K562 (cell line): ENCODE data around the gene G6PC3. TPM values are rescaled to one million over a fixed set of nuclear protein-coding genes. Genes with fewer than 3 reads are reported as not detected.
A peak's percentile ranks its signal among the peaks of the same experiment; 100 is the strongest.

Experiments used
- BCOR ChIP-seq: fragments of 450-650 bp; IDR thresholded peaks from 2 replicates; pipeline ENCODE4 v1.6.1; 2016
- BHLHE40 ChIP-seq: IDR thresholded peaks from 2 replicates; pipeline ENCODE4 v1.6.1; 2011; ENCODE audit warnings: low read length, improper control_type of control experiment
- CEBPG ChIP-seq, 3 experiments: fragments of 200-800 bp in 1 of 3; sonication (Bioruptor generic) in 1 of 3; sonication (generic) in 1 of 3; formaldehyde crosslinking in 1 of 3; IDR thresholded peaks in 2 of 3; conservative IDR thresholded peaks in 1 of 3; 2 replicates each; pipeline versions ENCODE4 v1.6.1 to v1.8.0; 2016 to 2022; ENCODE audit warnings: missing compliant biosample characterization in 2 of 3, missing genetic modification characterization in 2 of 3, mild to moderate bottlenecking in 1 of 3, missing genetic modification reagents in 1 of 3
- CREB1 ChIP-seq, 2 experiments: sonication (generic) in 1 of 2; formaldehyde crosslinking in 1 of 2; IDR thresholded peaks; 2 replicates each; pipeline versions ENCODE4 v1.6.1 to v1.8.0; 2012 to 2022; ENCODE audit warnings: inconsistent platforms in 1 of 2, mild to moderate bottlenecking in 1 of 2, missing genetic modification reagents in 1 of 2, moderate library complexity in 1 of 2
- E4F1 ChIP-seq: fragments of 250-450 bp; sonication (Bioruptor Pico); IDR thresholded peaks from 2 replicates; pipeline ENCODE4 v1.5.0; 2021; ENCODE audit warnings: mild to moderate bottlenecking, borderline replicate concordance
- ETV6 ChIP-seq, 3 experiments: fragments of 150-350 bp in 1 of 3; sonication (generic) in 1 of 3; formaldehyde crosslinking in 1 of 3; IDR thresholded peaks; 2 replicates each; pipeline versions ENCODE4 v1.6.1 to v1.8.0; 2014 to 2022; ENCODE audit warnings: borderline replicate concordance in 2 of 3, low read depth in 2 of 3, antibody characterized with exemption in 1 of 3, low read length in 1 of 3, mild to moderate bottlenecking in 1 of 3, missing genetic modification reagents in 1 of 3
- HSF4 ChIP-seq: fragments of 250-450 bp; sonication (Bioruptor Pico); IDR thresholded peaks from 2 replicates; pipeline ENCODE4 v2.1.2; 2022; ENCODE audit warnings: mild to moderate bottlenecking, moderate library complexity, borderline replicate concordance
- SETDB1 ChIP-seq: IDR thresholded peaks from one replicate; pipeline ENCODE4 v1.6.1; 2012; ENCODE audit warnings: low read length, control low read depth, inconsistent platforms
- SIRT6 ChIP-seq: IDR thresholded peaks from one replicate; pipeline ENCODE4 v1.6.1; 2012; ENCODE audit warnings: low read depth, mild to moderate bottlenecking, control low read depth, inconsistent platforms, low read length, moderate library complexity
- SMARCC2 ChIP-seq: fragments of 450-650 bp; IDR thresholded peaks from 2 replicates; pipeline ENCODE4 v1.6.1; 2017; ENCODE audit warnings: antibody characterized with exemption, moderate library complexity, mild to moderate bottlenecking, low read depth
- ZBTB8A ChIP-seq: fragments of 450-650 bp; IDR thresholded peaks from 2 replicates; pipeline ENCODE4 v1.6.1; 2018; ENCODE audit warnings: mild to moderate bottlenecking, moderate library complexity; ENCODE audit not compliant: partially characterized antibody
- ZNF143 ChIP-seq: sonication (generic); formaldehyde crosslinking; IDR thresholded peaks from 2 replicates; pipeline ENCODE4 v1.9.0; 2022; ENCODE audit warnings: mild to moderate bottlenecking, missing genetic modification reagents
- ZNF224 ChIP-seq: sonication (generic); formaldehyde crosslinking; IDR thresholded peaks from 2 replicates; pipeline ENCODE4 v1.8.0; 2022; ENCODE audit warnings: mild to moderate bottlenecking, missing genetic modification reagents
- ZNF347 ChIP-seq: fragments of 450-650 bp; formaldehyde crosslinking; IDR thresholded peaks from 2 replicates; pipeline ENCODE4 v1.4.0; 2020; ENCODE audit warnings: low read depth, mild to moderate bottlenecking, moderate library complexity
- ZNF354B ChIP-seq: fragments of 250-450 bp; sonication (Bioruptor Pico); IDR thresholded peaks from 2 replicates; pipeline ENCODE4 v1.4.0; 2020
- ZNF77 ChIP-seq: fragments of 250-450 bp; sonication (Bioruptor Pico); IDR thresholded peaks from 2 replicates; pipeline ENCODE4 v1.5.0; 2020
- polyA plus RNA-seq, 8 experiments: library from polyadenylated mRNA; depleted of rRNA in 4 of 8; stranded (reverse) in 5 of 8; unstranded in 3 of 8; fragments of >200 nt; fragmentation: Nextera tagmentation in 2 of 8; fragmentation: Illumina TruSeq in 1 of 8; extraction: Ambion mirVana in 2 of 8; extraction: Trizol in 1 of 8; gene quantifications; 2 replicates each; pipeline versions ENCODE4 v1.2.1 to v1.2.3, GENCODE V29; 2011 to 2014; ENCODE audit warnings: inconsistent platforms in 1 of 8, missing spikeins in 1 of 8
- total RNA-seq, 7 experiments: library from RNA; depleted of rRNA in 6 of 7; stranded (reverse); fragments of >200 nt in 6 of 7; fragmentation: Illumina TruSeq in 2 of 7; extraction: Trizol in 2 of 7; gene quantifications; 2 replicates each; pipeline versions ENCODE4 v1.2.1 to v1.2.3, GENCODE V29; 2011 to 2021; ENCODE audit warnings: low replicate concordance in 1 of 7
- TF ChIP-seq, protein P1 (sequence below): fragments of 450-650 bp; IDR thresholded peaks from 2 replicates; pipeline ENCODE4 v1.6.1; 2017; ENCODE audit warnings: antibody characterized with exemption, mild to moderate bottlenecking
- TF ChIP-seq, protein P2 (sequence below): sonication (generic); formaldehyde crosslinking; IDR thresholded peaks from 2 replicates; pipeline ENCODE4 v1.4.0; 2020; ENCODE audit warnings: mild to moderate bottlenecking, missing genetic modification reagents

Gene G6PC3
- total and polyA plus RNA-seq, 9 of the 15 experiments (the other 6 are each of a cell fraction or from before 2014, with no cell fraction given): 10.4 to 57.8 (median 31.1) TPM

- TF ChIP-seq, protein P1, sequence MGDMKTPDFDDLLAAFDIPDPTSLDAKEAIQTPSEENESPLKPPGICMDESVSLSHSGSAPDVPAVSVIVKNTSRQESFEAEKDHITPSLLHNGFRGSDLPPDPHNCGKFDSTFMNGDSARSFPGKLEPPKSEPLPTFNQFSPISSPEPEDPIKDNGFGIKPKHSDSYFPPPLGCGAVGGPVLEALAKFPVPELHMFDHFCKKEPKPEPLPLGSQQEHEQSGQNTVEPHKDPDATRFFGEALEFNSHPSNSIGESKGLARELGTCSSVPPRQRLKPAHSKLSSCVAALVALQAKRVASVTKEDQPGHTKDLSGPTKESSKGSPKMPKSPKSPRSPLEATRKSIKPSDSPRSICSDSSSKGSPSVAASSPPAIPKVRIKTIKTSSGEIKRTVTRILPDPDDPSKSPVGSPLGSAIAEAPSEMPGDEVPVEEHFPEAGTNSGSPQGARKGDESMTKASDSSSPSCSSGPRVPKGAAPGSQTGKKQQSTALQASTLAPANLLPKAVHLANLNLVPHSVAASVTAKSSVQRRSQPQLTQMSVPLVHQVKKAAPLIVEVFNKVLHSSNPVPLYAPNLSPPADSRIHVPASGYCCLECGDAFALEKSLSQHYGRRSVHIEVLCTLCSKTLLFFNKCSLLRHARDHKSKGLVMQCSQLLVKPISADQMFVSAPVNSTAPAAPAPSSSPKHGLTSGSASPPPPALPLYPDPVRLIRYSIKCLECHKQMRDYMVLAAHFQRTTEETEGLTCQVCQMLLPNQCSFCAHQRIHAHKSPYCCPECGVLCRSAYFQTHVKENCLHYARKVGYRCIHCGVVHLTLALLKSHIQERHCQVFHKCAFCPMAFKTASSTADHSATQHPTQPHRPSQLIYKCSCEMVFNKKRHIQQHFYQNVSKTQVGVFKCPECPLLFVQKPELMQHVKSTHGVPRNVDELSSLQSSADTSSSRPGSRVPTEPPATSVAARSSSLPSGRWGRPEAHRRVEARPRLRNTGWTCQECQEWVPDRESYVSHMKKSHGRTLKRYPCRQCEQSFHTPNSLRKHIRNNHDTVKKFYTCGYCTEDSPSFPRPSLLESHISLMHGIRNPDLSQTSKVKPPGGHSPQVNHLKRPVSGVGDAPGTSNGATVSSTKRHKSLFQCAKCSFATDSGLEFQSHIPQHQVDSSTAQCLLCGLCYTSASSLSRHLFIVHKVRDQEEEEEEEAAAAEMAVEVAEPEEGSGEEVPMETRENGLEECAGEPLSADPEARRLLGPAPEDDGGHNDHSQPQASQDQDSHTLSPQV: 0 out of 2 replicates have a peak, but pooled peaks have one; percentile 34
- TF ChIP-seq SMARCC2 (no peak), ZNF143 (peak; percentile 51; the same call in 1 of the 2 replicates), ETV6 (IDR thresholded peaks at IDR 0.05; ENCODE audit: borderline replicate concordance in 1 of 2, low read depth in 2 of 2, low read length in 1 of 2) (0 out of 4 replicates have a peak, but pooled peaks of 1 of the 2 experiments have one; percentile 18), ETV6 (CRISPR knock-in tag; IDR thresholded peaks at IDR 0.05; ENCODE audit: borderline replicate concordance) (no peak), ZNF354B (CRISPR knock-in tag) (no peak), ZNF224 (CRISPR knock-in tag) (no peak), BHLHE40 (peak; percentile 97), SIRT6 (no peak), CREB1 (IDR thresholded peaks at IDR 0.05) (peak; percentile 36), CREB1 (CRISPR knock-in tag; IDR thresholded peaks at IDR 0.05) (peak; percentile 59; the same call in 1 of the 2 replicates), CEBPG (CRISPR knock-in tag; IDR thresholded peaks at IDR 0.05) (no peak), CEBPG (tag; conservative IDR thresholded peaks at IDR 0.05 in 1 of 2, IDR thresholded peaks at IDR 0.05 in 1 of 2) (no peak), E4F1 (CRISPR knock-in tag) (no peak), SETDB1 (no peak), HSF4 (no peak), BCOR (0 out of 2 replicates have a peak, but pooled peaks have one; percentile 24), ZBTB8A (no peak), ZNF347 (CRISPR knock-in tag) (no peak), ZNF77 (CRISPR knock-in tag) (no peak)
- TF ChIP-seq, protein P2, sequence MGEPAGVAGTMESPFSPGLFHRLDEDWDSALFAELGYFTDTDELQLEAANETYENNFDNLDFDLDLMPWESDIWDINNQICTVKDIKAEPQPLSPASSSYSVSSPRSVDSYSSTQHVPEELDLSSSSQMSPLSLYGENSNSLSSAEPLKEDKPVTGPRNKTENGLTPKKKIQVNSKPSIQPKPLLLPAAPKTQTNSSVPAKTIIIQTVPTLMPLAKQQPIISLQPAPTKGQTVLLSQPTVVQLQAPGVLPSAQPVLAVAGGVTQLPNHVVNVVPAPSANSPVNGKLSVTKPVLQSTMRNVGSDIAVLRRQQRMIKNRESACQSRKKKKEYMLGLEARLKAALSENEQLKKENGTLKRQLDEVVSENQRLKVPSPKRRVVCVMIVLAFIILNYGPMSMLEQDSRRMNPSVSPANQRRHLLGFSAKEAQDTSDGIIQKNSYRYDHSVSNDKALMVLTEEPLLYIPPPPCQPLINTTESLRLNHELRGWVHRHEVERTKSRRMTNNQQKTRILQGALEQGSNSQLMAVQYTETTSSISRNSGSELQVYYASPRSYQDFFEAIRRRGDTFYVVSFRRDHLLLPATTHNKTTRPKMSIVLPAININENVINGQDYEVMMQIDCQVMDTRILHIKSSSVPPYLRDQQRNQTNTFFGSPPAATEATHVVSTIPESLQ (CRISPR knock-in tag): no peak; the same call in 1 of the 2 replicates
These were observed at the start of gene G6PC3 (continued) for GRCh38 chr17:44070455-44071197.
